ENCODE results near the gene FCER2. TPM values are rescaled to one million over a fixed set of nuclear protein-coding genes. Genes with fewer than 3 reads are reported as not detected.

The FCER2 gene
- polyA plus RNA-seq, 2 of the 4 experiments (the other 2 are of a cell fraction), result not detected

- no peak for DNase-seq (ENCODE audit: low read depth in 1 of 2, low spot score in 1 of 2)
- POLR2A ChIA-PET, result interaction anchor here (0.5 kb wide), 1 partner anchor 11 kb away, joined by 4 read pairs; no protein-coding TSS in a partner anchor
- H3K4me3 ChIP-seq, result no peak overlapping the region
- 58% methylated on average over 18 of the region's 19 CpGs for WGBS (ENCODE audit: missing lambda C conversion rate)
- FAIRE-seq, result no peak
- no peaks in the 10 kb centered on the region for H3K9me3 ChIP-seq
- TF ChIP-seq POLR2A (IDR thresholded peaks at IDR 0.05; ENCODE audit: low read length), result 0 out of 2 replicates have a peak, but pooled peaks have one; percentile 7
- no peak for TF ChIP-seq HOXA7 (CRISPR knock-in tag; IDR thresholded peaks at IDR 0.05)
- no peak overlapping the region for H3K4me2 ChIP-seq
- H3K27ac ChIP-seq, result no peak overlapping the region
- peaks cover 4% of the 10 kb centered on the region; the same call in 1 of the 3 replicates for H3K4me1 ChIP-seq
- CTCF ChIA-PET, result interaction anchor here (1.2 to 1.9 kb wide), 2 partner anchors 115 to 168 kb away, joined by 3 to 4 read pairs; no protein-coding TSS in a partner anchor
- no peak for ATAC-seq
Measured at GRCh38 chr19:7685546-7686445, 16.1 kb downstream of the FCER2 start.

- CTCF ChIA-PET, result interaction anchor here (1.0 to 3.2 kb wide), 3 partner anchors 39 to 118 kb away, joined by 3 to 36 read pairs (median 3); no protein-coding TSS in a partner anchor
- POLR2A ChIA-PET, result no interaction called here
- Histone ChIP-seq H3K27ac (peak overlapping the region; percentile 27 to 99; a peak in 4 of 6 replicates), H3K9me3 (no peaks in the 10 kb centered on the region), H3K4me1 (peaks cover 10% of the 10 kb centered on the region; the same call in 2 of the 3 replicates), H3K4me2 (peak overlapping the region; percentile 100), H3K4me3 (peak overlapping the region; percentile 99; the same call in 2 of the 3 replicates)
- no peak for TF ChIP-seq HDAC2 (IDR thresholded peaks at IDR 0.05)
- no peak for TF ChIP-seq FOSB (CRISPR knock-in tag; IDR thresholded peaks at IDR 0.05)
- no peak for TF ChIP-seq NR3C1 (IDR thresholded peaks at IDR 0.05)
- TF ChIP-seq RARB (CRISPR knock-in tag; IDR thresholded peaks at IDR 0.05), result no peak
- TF ChIP-seq PBX3 (IDR thresholded peaks at IDR 0.05), result no peak
- no peak for TF ChIP-seq HOXA7 (CRISPR knock-in tag; IDR thresholded peaks at IDR 0.05)
- TF ChIP-seq POLR2A (IDR thresholded peaks at IDR 0.05; ENCODE audit: low read length), result no peak
- no peak for TF ChIP-seq HMGXB4 (CRISPR knock-in tag; IDR thresholded peaks at IDR 0.05; ENCODE audit: borderline replicate concordance)
- TF ChIP-seq MYC (IDR thresholded peaks at IDR 0.05; ENCODE audit: borderline replicate concordance, low read length), result no peak
- TF ChIP-seq FOXS1 (CRISPR knock-in tag; IDR thresholded peaks at IDR 0.05), result no peak
- no peak for TF ChIP-seq RNF2 (IDR thresholded peaks at IDR 0.05; ENCODE audit: borderline replicate concordance, low read depth)
- no peak for TF ChIP-seq RCOR1 (IDR thresholded peaks at IDR 0.05; ENCODE audit: low read depth, low read length)
- TF ChIP-seq KDM5A (IDR thresholded peaks at IDR 0.05), result no peak
- TF ChIP-seq CTCF (IDR thresholded peaks at IDR 0.05), result no peak
- 96% methylated on average over 57 of the region's 74 CpGs for WGBS (ENCODE audit: missing lambda C conversion rate)
- DNase-seq (ENCODE audit: low read depth in 1 of 2, low spot score in 1 of 2) (no peak), ATAC-seq (no peak), FAIRE-seq (no peak)
Measured at GRCh38 chr19:7682175-7682855, 19.6 kb downstream of the FCER2 start.
